ENCODE measurements around the gene TICAM2. TPM values are rescaled to one million over a fixed set of nuclear protein-coding genes. Genes with fewer than 3 reads are reported as not detected.
A peak's percentile ranks its signal among the peaks of the same experiment; 100 is the strongest.

Gene TICAM2
- total RNA-seq, 1 donor from 2014 or later = 1.9 TPM

GRCh38 chr5:115625579-115626444 lies 23.5 kb upstream of the TICAM2 start, which contains the start of gene TMED7:
TMED7 (minus strand) TSS chr5:115626036; CDS start chr5:115625792, 244 bp downstream.
- H3K27ac Mint-ChIP-seq (ENCODE audit: unreplicated experiment) = peak within 1 kb of the TSS; percentile 94
- peak within 1 kb of the TSS; percentile 95 for H3K4me3 Mint-ChIP-seq (ENCODE audit: unreplicated experiment)
- DNase-seq (ENCODE audit: low spot score) = peak; percentile 99
- H3K4me1 Mint-ChIP-seq (ENCODE audit: unreplicated experiment) = peaks cover 17% of the 10 kb centered on the region
- no peaks in the 10 kb centered on the region for H3K9me3 Mint-ChIP-seq (ENCODE audit: unreplicated experiment)
- peak; percentile 13 for TF ChIP-seq CTCF (IDR thresholded peaks at IDR 0.05; ENCODE audit: unreplicated experiment)
- H3K27me3 Mint-ChIP-seq (ENCODE audit: unreplicated experiment) = no peaks in the 10 kb centered on the region
- H3K36me3 Mint-ChIP-seq (ENCODE audit: low read depth, unreplicated experiment) = no peaks in the 10 kb centered on the region

- no peak for TF ChIP-seq CTCF (IDR thresholded peaks at IDR 0.05; ENCODE audit: unreplicated experiment)
- Mint-ChIP-seq H3K27ac (ENCODE audit: unreplicated experiment) (no peak overlapping the region), H3K4me3 (ENCODE audit: unreplicated experiment) (no peak overlapping the region), H3K4me1 (ENCODE audit: unreplicated experiment) (peaks cover 17% of the 10 kb centered on the region), H3K27me3 (ENCODE audit: unreplicated experiment) (no peaks in the 10 kb centered on the region), H3K9me3 (ENCODE audit: unreplicated experiment) (no peaks in the 10 kb centered on the region), H3K36me3 (ENCODE audit: low read depth, unreplicated experiment) (no peaks in the 10 kb centered on the region)
- no peak for DNase-seq (ENCODE audit: low spot score)
Measured at GRCh38 chr5:115624994-115625393, 22.7 kb upstream of the TICAM2 start.

GRCh38 chr5:115623658-115624057 lies 21.4 kb upstream of the TICAM2 start:
- H3K27me3 Mint-ChIP-seq (ENCODE audit: unreplicated experiment) = no peaks in the 10 kb centered on the region
- peaks cover 3% of the 10 kb centered on the region for H3K36me3 Mint-ChIP-seq (ENCODE audit: low read depth, unreplicated experiment)
- peaks cover 17% of the 10 kb centered on the region for H3K4me1 Mint-ChIP-seq (ENCODE audit: unreplicated experiment)
- TF ChIP-seq CTCF (IDR thresholded peaks at IDR 0.05; ENCODE audit: unreplicated experiment) = no peak
- H3K4me3 Mint-ChIP-seq (ENCODE audit: unreplicated experiment) = no peak overlapping the region
- H3K27ac Mint-ChIP-seq (ENCODE audit: unreplicated experiment) = no peak overlapping the region
- no peaks in the 10 kb centered on the region for H3K9me3 Mint-ChIP-seq (ENCODE audit: unreplicated experiment)
- no peak for DNase-seq (ENCODE audit: low spot score)

GRCh38 chr5:115621365-115621900 lies 19.2 kb upstream of the TICAM2 start:
- Mint-ChIP-seq H3K27me3 (ENCODE audit: unreplicated experiment) (no peaks in the 10 kb centered on the region), H3K4me1 (ENCODE audit: unreplicated experiment) (peaks cover 21% of the 10 kb centered on the region), H3K27ac (ENCODE audit: unreplicated experiment) (peak overlapping the region; percentile 68), H3K9me3 (ENCODE audit: unreplicated experiment) (no peaks in the 10 kb centered on the region), H3K36me3 (ENCODE audit: low read depth, unreplicated experiment) (peaks cover 9% of the 10 kb centered on the region), H3K4me3 (ENCODE audit: unreplicated experiment) (peak overlapping the region; percentile 27)
- DNase-seq (ENCODE audit: low spot score) = no peak
- TF ChIP-seq CTCF (IDR thresholded peaks at IDR 0.05; ENCODE audit: unreplicated experiment) = no peak

- Mint-ChIP-seq H3K4me3 (ENCODE audit: unreplicated experiment) (no peak overlapping the region), H3K4me1 (ENCODE audit: unreplicated experiment) (peaks cover 10% of the 10 kb centered on the region), H3K27ac (ENCODE audit: unreplicated experiment) (no peak overlapping the region), H3K36me3 (ENCODE audit: low read depth, unreplicated experiment) (peaks cover 12% of the 10 kb centered on the region), H3K9me3 (ENCODE audit: unreplicated experiment) (no peaks in the 10 kb centered on the region), H3K27me3 (ENCODE audit: unreplicated experiment) (no peaks in the 10 kb centered on the region)
- no peak for TF ChIP-seq CTCF (IDR thresholded peaks at IDR 0.05; ENCODE audit: unreplicated experiment)
- no peak for DNase-seq (ENCODE audit: low spot score)
Measured at GRCh38 chr5:115616892-115617291, 14.6 kb upstream of the TICAM2 start.

All from endothelial cell (in vitro differentiated cells).